Measurements from ENCODE around the gene ARSI.

Gene ARSI

GRCh38 chr5:150326707-150327106, 24.0 kb upstream of the ARSI start:
- no peak for DNase-seq (ENCODE audit: low spot score)

- DNase-seq (ENCODE audit: low spot score), result no peak
Observed at GRCh38 chr5:150325426-150325825, 22.7 kb upstream of the ARSI start.

GRCh38 chr5:150323819-150324218, 21.1 kb upstream of the ARSI start:
- no peak for DNase-seq (ENCODE audit: low spot score)

GRCh38 chr5:150323092-150323491, 20.4 kb upstream of the ARSI start:
- DNase-seq (ENCODE audit: low spot score), result no peak

- no peak for DNase-seq (ENCODE audit: low spot score)
Observed at GRCh38 chr5:150322202-150322601, 19.5 kb upstream of the ARSI start.

GRCh38 chr5:150321784-150322183, 19.1 kb upstream of the ARSI start:
- DNase-seq (ENCODE audit: low spot score), result no peak

- no peak for DNase-seq (ENCODE audit: low spot score)
Observed at GRCh38 chr5:150321211-150321610, 18.5 kb upstream of the ARSI start.

GRCh38 chr5:150320044-150320613, 17.4 kb upstream of the ARSI start:
- no peak for DNase-seq (ENCODE audit: low spot score)

GRCh38 chr5:150319484-150319790, 16.7 kb upstream of the ARSI start:
- no peak for DNase-seq (ENCODE audit: low spot score)

- no peak for DNase-seq (ENCODE audit: low spot score)
Observed at GRCh38 chr5:150318613-150319483, 16.1 kb upstream of the ARSI start.

GRCh38 chr5:150317048-150318003, 14.6 kb upstream of the ARSI start:
- no peak for DNase-seq (ENCODE audit: low spot score)

- DNase-seq (ENCODE audit: low spot score), result no peak
Observed at GRCh38 chr5:150316320-150316719, 13.6 kb upstream of the ARSI start.

- no peak for DNase-seq (ENCODE audit: low spot score)
Observed at GRCh38 chr5:150315245-150315644, 12.5 kb upstream of the ARSI start.

GRCh38 chr5:150313921-150314716, 11.4 kb upstream of the ARSI start:
- DNase-seq (ENCODE audit: low spot score), result no peak

GRCh38 chr5:150313501-150313900, 10.8 kb upstream of the ARSI start:
- DNase-seq (ENCODE audit: low spot score), result no peak

GRCh38 chr5:150312518-150312917, 9.8 kb upstream of the ARSI start:
- DNase-seq (ENCODE audit: low spot score), result no peak

GRCh38 chr5:150311015-150311692, 8.4 kb upstream of the ARSI start:
- DNase-seq (ENCODE audit: low spot score), result no peak

GRCh38 chr5:150310246-150310645, 7.5 kb upstream of the ARSI start:
- DNase-seq (ENCODE audit: low spot score), result no peak

- DNase-seq (ENCODE audit: low spot score), result no peak
Observed at GRCh38 chr5:150309886-150310239, 7.2 kb upstream of the ARSI start.

- DNase-seq (ENCODE audit: low spot score), result no peak
Observed at GRCh38 chr5:150309101-150309885, 6.6 kb upstream of the ARSI start.
